A549 (cell line): ENCODE results near the gene KIF4B. TPM values are rescaled to one million over a fixed set of nuclear protein-coding genes. Genes with fewer than 3 reads are reported as not detected.

ENCODE experiments used
- ATAC-seq, 2 experiments: fragments of 200-7000 bp in 1 of 2; fragments of >200 bp in 1 of 2; cut with Nextera tagmentation in 1 of 2; cut with Tn5 transposase in 1 of 2; 3 replicates each; pipeline versions ENCODE4 v1.8.0 to v1.9.1; 2018 to 2020; ENCODE audit warnings: mild to moderate bottlenecking in 1 of 2, moderate library complexity in 1 of 2
- CTCF ChIA-PET: fragments of 300-600 bp; sonication (Branson Sonifier 250); formaldehyde crosslinking; extraction: SDS; loops from one replicate; lab custom pipeline; 2021; ENCODE audit warnings: antibody characterized with exemption, inconsistent platforms; lab: Yijun Ruan, JAX
- POLR2A ChIA-PET: fragments of 350-600 bp; formaldehyde crosslinking; extraction: SDS; loops from one replicate; lab custom pipeline; 2021; ENCODE audit warnings: antibody characterized with exemption, inconsistent platforms; lab: Yijun Ruan, JAX
- DNase-seq, 2 experiments: peaks; one replicate each; pipeline versions ENCODE4 v3.0.0 to v3.0.0-alpha.2; 2011 to 2016; ENCODE audit warnings: low read depth in 1 of 2, low spot score in 1 of 2
- FAIRE-seq: peaks from 2 replicates; lab custom pipeline; 2011; peaks lifted over from hg19 to GRCh38; lab: Jason Lieb, UNC
- H3K27ac ChIP-seq, 2 experiments: fragments of >200 bp; sonication (Bioruptor Twin); formaldehyde crosslinking; 3 replicates each; pipeline ENCODE4 v1.5.1; 2016 to 2017
- H3K4me1 ChIP-seq: fragments of >200 bp; sonication (Bioruptor Twin); formaldehyde crosslinking; 3 replicates; pipeline ENCODE4 v1.6.1; 2016
- H3K4me2 ChIP-seq: fragments of >200 bp; sonication (Bioruptor Twin); formaldehyde crosslinking; 3 replicates; pipeline ENCODE4 v1.6.1; 2016
- H3K4me3 ChIP-seq: fragments of >200 bp; sonication (Bioruptor Twin); formaldehyde crosslinking; 3 replicates; pipeline ENCODE4 v1.5.1; 2016
- H3K9me3 ChIP-seq: fragments of >200 bp; sonication (Bioruptor Twin); formaldehyde crosslinking; 3 replicates; pipeline ENCODE4 v1.6.1; 2016
- CBX8 ChIP-seq: fragments of 200-600 bp; sonication (generic); IDR thresholded peaks from 2 replicates; pipeline ENCODE4 v1.6.1; 2016
- CEBPB ChIP-seq, 2 experiments: fragments of >200 bp in 1 of 2; sonication (Bioruptor Twin) in 1 of 2; formaldehyde crosslinking in 1 of 2; IDR thresholded peaks; 2 replicates each; pipeline ENCODE4 v1.6.1; 2012 to 2016
- CHD4 ChIP-seq: fragments of 200-600 bp; sonication (generic); IDR thresholded peaks from 2 replicates; pipeline ENCODE4 v1.6.1; 2016; ENCODE audit warnings: antibody characterized with exemption, mild to moderate bottlenecking, borderline replicate concordance
- EP300 ChIP-seq, 2 experiments: fragments of >200 bp; sonication (Bioruptor Twin); formaldehyde crosslinking; IDR thresholded peaks; 2 replicates in 1 of 2; 3 replicates in 1 of 2; pipeline ENCODE4 v1.6.1; 2016 to 2017
- ESRRA ChIP-seq: fragments of 150-350 bp; IDR thresholded peaks from 2 replicates; pipeline ENCODE4 v1.6.1; 2014; ENCODE audit warnings: mild to moderate bottlenecking, low read length, borderline replicate concordance
- FOSB ChIP-seq: fragments of 250-450 bp; sonication (Bioruptor Pico); IDR thresholded peaks from 2 replicates; pipeline ENCODE4 v1.5.0; 2020; ENCODE audit warnings: mild to moderate bottlenecking, moderate library complexity
- FOSL2 ChIP-seq, 2 experiments: fragments of 450-650 bp in 1 of 2; fragments of >200 bp in 1 of 2; sonication (Bioruptor Twin) in 1 of 2; formaldehyde crosslinking; IDR thresholded peaks; 2 replicates each; pipeline versions ENCODE4 v1.5.0 to v1.6.1; 2016 to 2020; ENCODE audit warnings: mild to moderate bottlenecking in 1 of 2, moderate library complexity in 1 of 2
- FOXS1 ChIP-seq: fragments of 250-450 bp; sonication (Bioruptor Pico); IDR thresholded peaks from 2 replicates; pipeline ENCODE4 v1.5.0; 2020; ENCODE audit warnings: mild to moderate bottlenecking, moderate library complexity
- HOXB13 ChIP-seq: fragments of 250-450 bp; sonication (Bioruptor Pico); IDR thresholded peaks from 2 replicates; pipeline ENCODE4 v1.5.0; 2020; ENCODE audit warnings: low read depth, mild to moderate bottlenecking, moderate library complexity
- JUN ChIP-seq, 2 experiments: fragments of >200 bp; sonication (Bioruptor Twin); formaldehyde crosslinking; IDR thresholded peaks; 2 replicates in 1 of 2; 3 replicates in 1 of 2; pipeline ENCODE4 v1.6.1; 2016 to 2017
- MYC ChIP-seq: IDR thresholded peaks from 2 replicates; pipeline ENCODE4 v1.6.1; 2012; ENCODE audit warnings: mild to moderate bottlenecking, inconsistent platforms, low read length, improper control_type of control experiment, borderline replicate concordance
- NPAS2 ChIP-seq: fragments of 250-450 bp; sonication (Bioruptor Pico); IDR thresholded peaks from 2 replicates; pipeline ENCODE4 v1.8.0; 2022; ENCODE audit warnings: mild to moderate bottlenecking, moderate library complexity, borderline replicate concordance
- RAD21 ChIP-seq, 2 experiments: fragments of >200 bp in 1 of 2; sonication (Bioruptor Twin) in 1 of 2; formaldehyde crosslinking in 1 of 2; IDR thresholded peaks in 1 of 2; conservative IDR thresholded peaks in 1 of 2; 2 replicates in 1 of 2; 3 replicates in 1 of 2; pipeline ENCODE4 v1.6.1; 2012 to 2018; ENCODE audit warnings: inconsistent platforms in 1 of 2
- RCOR1 ChIP-seq: fragments of 150-350 bp; IDR thresholded peaks from 2 replicates; pipeline ENCODE4 v1.6.1; 2014; ENCODE audit warnings: antibody characterized with exemption, low read length, low read depth
- RFX5 ChIP-seq: fragments of 450-650 bp; IDR thresholded peaks from 2 replicates; pipeline ENCODE4 v1.7.1; 2014; ENCODE audit warnings: antibody characterized with exemption, mild to moderate bottlenecking, moderate library complexity
- RNF2 ChIP-seq: fragments of 200-600 bp; sonication (generic); IDR thresholded peaks from 2 replicates; pipeline ENCODE4 v1.6.1; 2016; ENCODE audit warnings: low read depth, mild to moderate bottlenecking, antibody characterized with exemption, moderate library complexity, borderline replicate concordance
- SMC3 ChIP-seq: fragments of >200 bp; sonication (Bioruptor Twin); formaldehyde crosslinking; IDR thresholded peaks from 3 replicates; pipeline ENCODE4 v1.6.1; 2018; ENCODE audit warnings: inconsistent platforms
- TFCP2L1 ChIP-seq: fragments of 250-450 bp; sonication (Bioruptor Pico); IDR thresholded peaks from 2 replicates; pipeline ENCODE4 v1.5.0; 2021; ENCODE audit warnings: mild to moderate bottlenecking
- ZFP36 ChIP-seq: fragments of 450-650 bp; IDR thresholded peaks from 2 replicates; pipeline ENCODE4 v1.6.1; 2014; ENCODE audit warnings: borderline replicate concordance; ENCODE audit not compliant: partially characterized antibody
- ZSCAN20 ChIP-seq: fragments of 250-450 bp; sonication (Bioruptor Pico); IDR thresholded peaks from 2 replicates; pipeline ENCODE4 v1.8.0; 2022; ENCODE audit warnings: mild to moderate bottlenecking, moderate library complexity
- WGBS: methylation state at CpG from one replicate; pipeline ENCODE4 v1.1.6; 2017; ENCODE audit errors: missing lambda C conversion rate; 5-methylcytosine and 5-hydroxymethylcytosine counted together
- polyA plus RNA-seq, 4 experiments: library from polyadenylated mRNA; depleted of rRNA in 3 of 4; stranded (reverse); fragments of >200 nt; fragmentation: RNase III in 1 of 4; extraction: RNeasy Plus Mini Kit Qiagen cat#74134 plus additional on column Dnase treatment in 1 of 4; gene quantifications; 2 replicates in 3 of 4; 3 replicates in 1 of 4; pipeline ENCODE4 v1.2.3, GENCODE V29; 2011 to 2017
- TF ChIP-seq, protein P1 (sequence below): fragments of 200-600 bp; sonication (generic); IDR thresholded peaks from 2 replicates; pipeline ENCODE4 v1.6.1; 2016; ENCODE audit warnings: antibody characterized with exemption, mild to moderate bottlenecking, moderate library complexity
- TF ChIP-seq, protein P2 (sequence below): fragments of >200 bp; sonication (Bioruptor Twin); formaldehyde crosslinking; IDR thresholded peaks from 3 replicates; pipeline ENCODE4 v1.5.1; 2016
- TF ChIP-seq, protein P3 (sequence below): IDR thresholded peaks from 2 replicates; pipeline ENCODE4 v1.6.1; 2012; ENCODE audit warnings: low read depth, borderline replicate concordance
- TF ChIP-seq, protein P4 (sequence below): fragments of 250-450 bp; sonication (Bioruptor Pico); IDR thresholded peaks from 2 replicates; pipeline ENCODE4 v1.5.0; 2021; ENCODE audit warnings: mild to moderate bottlenecking, moderate library complexity, borderline replicate concordance

The KIF4B gene
- polyA plus RNA-seq, 2 of the 4 experiments (the other 2 are of a cell fraction), result 0.05 to 0.13 TPM

DNA sequence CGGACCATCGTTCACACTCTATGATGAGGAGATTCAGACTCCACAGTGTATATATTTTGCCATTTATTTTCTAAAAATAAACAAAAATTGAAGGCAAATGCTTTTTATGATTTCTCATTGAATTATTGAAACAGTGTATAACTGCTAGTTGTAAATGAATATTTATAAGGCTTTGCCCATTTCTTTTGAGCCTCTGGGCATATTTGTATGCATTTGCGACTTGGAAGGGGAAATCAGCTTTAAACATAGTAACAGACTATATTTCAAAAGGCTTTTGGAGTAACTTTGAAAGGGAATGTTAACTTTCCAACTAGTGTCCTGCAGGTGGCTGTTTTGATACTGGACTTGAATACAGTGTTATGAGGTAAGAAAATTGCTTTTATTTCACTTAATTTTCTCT lies 46.7 kb upstream of the KIF4B start:
- Histone ChIP-seq H3K9me3 (no peaks in the 10 kb centered on the region), H3K27ac (no peak overlapping the region), H3K4me2 (no peak overlapping the region), H3K4me3 (no peak overlapping the region)
- 92% methylated on average over 3 of the region's 3 CpGs for WGBS
- FAIRE-seq (no peak), DNase-seq (no peak)
- POLR2A ChIA-PET, result no interaction called here
- TF ChIP-seq FOXS1 (CRISPR knock-in tag) (no peak), HOXB13 (CRISPR knock-in tag) (no peak), ZFP36 (no peak), FOSL2 (IDR thresholded peaks at IDR 0.05) (no peak), FOSL2 (CRISPR knock-in tag; IDR thresholded peaks at IDR 0.05) (no peak), CBX8 (no peak), CEBPB (IDR thresholded peaks at IDR 0.05) (no peak), NPAS2 (no peak), EP300 (IDR thresholded peaks at IDR 0.05) (no peak), RCOR1 (no peak), ESRRA (no peak)
- TF ChIP-seq, all 56 proteins: peak for 0
- no peak for ATAC-seq
- CTCF ChIA-PET, result interaction anchor here (1.2 to 2.8 kb wide), 3 partner anchors 18 to 1858 kb away, joined by 3 to 8 read pairs (median 4); no protein-coding TSS in a partner anchor
- no peaks in the 10 kb centered on the region; the same call in 2 of the 3 replicates for H3K4me1 ChIP-seq

DNA sequence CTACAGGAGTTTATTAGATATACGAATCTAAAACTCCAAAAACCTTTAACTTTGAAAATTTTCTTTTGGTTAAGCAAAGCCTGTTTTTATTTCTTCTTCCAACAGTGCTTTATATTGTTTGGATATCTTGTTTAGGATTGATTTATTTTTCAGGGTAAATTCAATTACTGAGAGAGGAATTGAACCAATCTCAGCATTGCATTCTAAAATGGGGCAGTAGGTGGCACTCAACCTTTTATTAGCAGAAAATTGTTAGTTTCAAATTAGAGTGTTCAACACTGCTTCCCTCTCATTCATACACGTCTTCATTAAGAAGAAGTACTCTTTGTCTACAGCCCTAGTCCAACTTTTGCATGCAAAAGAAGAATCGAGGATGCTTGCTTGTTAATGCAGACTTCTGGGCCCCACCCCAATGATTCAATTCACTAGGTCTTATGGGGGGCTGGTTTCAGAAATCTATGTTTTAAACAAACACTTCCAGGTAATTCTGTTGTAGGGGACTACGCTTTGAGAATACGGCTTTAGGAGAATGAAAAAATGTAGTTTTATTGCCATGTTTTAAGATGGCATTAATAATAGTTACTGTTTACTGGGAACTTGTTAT lies 46.0 kb upstream of the KIF4B start:
- Histone ChIP-seq H3K27ac (no peak overlapping the region), H3K4me2 (no peak overlapping the region), H3K9me3 (no peaks in the 10 kb centered on the region)
- POLR2A ChIA-PET, result no interaction called here
- 0 out of 6 replicates have a peak, but pooled peaks of 1 of the 2 experiments have one; percentile 53 for ATAC-seq
- peak; percentile 49; the same call in 2 of the 3 replicates for TF ChIP-seq SMC3
- TF ChIP-seq RAD21 (conservative IDR thresholded peaks at IDR 0.05 in 1 of 2, IDR thresholded peaks at IDR 0.05 in 1 of 2), result peak; percentile 27 to 36; a peak in 3 of 5 replicates
- TF ChIP-seq, protein P1, sequence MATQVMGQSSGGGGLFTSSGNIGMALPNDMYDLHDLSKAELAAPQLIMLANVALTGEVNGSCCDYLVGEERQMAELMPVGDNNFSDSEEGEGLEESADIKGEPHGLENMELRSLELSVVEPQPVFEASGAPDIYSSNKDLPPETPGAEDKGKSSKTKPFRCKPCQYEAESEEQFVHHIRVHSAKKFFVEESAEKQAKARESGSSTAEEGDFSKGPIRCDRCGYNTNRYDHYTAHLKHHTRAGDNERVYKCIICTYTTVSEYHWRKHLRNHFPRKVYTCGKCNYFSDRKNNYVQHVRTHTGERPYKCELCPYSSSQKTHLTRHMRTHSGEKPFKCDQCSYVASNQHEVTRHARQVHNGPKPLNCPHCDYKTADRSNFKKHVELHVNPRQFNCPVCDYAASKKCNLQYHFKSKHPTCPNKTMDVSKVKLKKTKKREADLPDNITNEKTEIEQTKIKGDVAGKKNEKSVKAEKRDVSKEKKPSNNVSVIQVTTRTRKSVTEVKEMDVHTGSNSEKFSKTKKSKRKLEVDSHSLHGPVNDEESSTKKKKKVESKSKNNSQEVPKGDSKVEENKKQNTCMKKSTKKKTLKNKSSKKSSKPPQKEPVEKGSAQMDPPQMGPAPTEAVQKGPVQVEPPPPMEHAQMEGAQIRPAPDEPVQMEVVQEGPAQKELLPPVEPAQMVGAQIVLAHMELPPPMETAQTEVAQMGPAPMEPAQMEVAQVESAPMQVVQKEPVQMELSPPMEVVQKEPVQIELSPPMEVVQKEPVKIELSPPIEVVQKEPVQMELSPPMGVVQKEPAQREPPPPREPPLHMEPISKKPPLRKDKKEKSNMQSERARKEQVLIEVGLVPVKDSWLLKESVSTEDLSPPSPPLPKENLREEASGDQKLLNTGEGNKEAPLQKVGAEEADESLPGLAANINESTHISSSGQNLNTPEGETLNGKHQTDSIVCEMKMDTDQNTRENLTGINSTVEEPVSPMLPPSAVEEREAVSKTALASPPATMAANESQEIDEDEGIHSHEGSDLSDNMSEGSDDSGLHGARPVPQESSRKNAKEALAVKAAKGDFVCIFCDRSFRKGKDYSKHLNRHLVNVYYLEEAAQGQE, result no peak
- TF ChIP-seq, protein P2, sequence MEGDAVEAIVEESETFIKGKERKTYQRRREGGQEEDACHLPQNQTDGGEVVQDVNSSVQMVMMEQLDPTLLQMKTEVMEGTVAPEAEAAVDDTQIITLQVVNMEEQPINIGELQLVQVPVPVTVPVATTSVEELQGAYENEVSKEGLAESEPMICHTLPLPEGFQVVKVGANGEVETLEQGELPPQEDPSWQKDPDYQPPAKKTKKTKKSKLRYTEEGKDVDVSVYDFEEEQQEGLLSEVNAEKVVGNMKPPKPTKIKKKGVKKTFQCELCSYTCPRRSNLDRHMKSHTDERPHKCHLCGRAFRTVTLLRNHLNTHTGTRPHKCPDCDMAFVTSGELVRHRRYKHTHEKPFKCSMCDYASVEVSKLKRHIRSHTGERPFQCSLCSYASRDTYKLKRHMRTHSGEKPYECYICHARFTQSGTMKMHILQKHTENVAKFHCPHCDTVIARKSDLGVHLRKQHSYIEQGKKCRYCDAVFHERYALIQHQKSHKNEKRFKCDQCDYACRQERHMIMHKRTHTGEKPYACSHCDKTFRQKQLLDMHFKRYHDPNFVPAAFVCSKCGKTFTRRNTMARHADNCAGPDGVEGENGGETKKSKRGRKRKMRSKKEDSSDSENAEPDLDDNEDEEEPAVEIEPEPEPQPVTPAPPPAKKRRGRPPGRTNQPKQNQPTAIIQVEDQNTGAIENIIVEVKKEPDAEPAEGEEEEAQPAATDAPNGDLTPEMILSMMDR, result peak; percentile 58
- TF ChIP-seq, all 56 proteins: peak for 3
- CTCF ChIA-PET, result interaction anchor here (0.7 to 2.8 kb wide), 5 partner anchors 11 to 179 kb away, joined by 3 to 8 read pairs (median 3); no protein-coding TSS in a partner anchor
- no peak for FAIRE-seq
- WGBS, result 47% methylated on average over 5 of the region's 5 CpGs
- peak; percentile 14 to 22 for DNase-seq
- no peak overlapping the region for H3K4me3 ChIP-seq
- H3K4me1 ChIP-seq, result no peaks in the 10 kb centered on the region

DNA sequence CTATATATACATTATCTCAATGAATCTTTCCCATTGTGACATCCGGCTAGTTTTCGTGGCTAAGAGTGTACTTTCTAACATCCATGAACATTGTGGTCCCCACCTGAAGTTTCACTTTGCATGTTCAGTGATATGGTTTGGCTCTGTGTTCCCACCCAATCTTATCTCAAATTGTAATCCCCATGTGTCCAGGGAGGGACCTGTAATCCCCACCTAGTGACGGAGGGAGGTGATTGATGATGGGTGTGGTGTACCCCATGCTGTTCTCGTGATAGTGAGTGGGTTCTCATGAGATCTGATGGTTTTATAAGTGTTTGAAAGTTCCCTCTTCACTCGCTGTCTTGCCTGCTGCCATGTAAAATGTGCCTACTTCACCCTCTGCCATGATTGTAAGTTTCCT lies 44.6 kb upstream of the KIF4B start:
- H3K4me1 ChIP-seq, result no peaks in the 10 kb centered on the region
- TF ChIP-seq JUN (IDR thresholded peaks at IDR 0.05) (no peak), CBX8 (no peak), CHD4 (no peak), ZSCAN20 (CRISPR knock-in tag) (no peak), EP300 (IDR thresholded peaks at IDR 0.05) (no peak), RNF2 (no peak), TFCP2L1 (no peak), FOSB (CRISPR knock-in tag) (no peak), MYC (no peak), RFX5 (no peak)
- TF ChIP-seq, protein P3, sequence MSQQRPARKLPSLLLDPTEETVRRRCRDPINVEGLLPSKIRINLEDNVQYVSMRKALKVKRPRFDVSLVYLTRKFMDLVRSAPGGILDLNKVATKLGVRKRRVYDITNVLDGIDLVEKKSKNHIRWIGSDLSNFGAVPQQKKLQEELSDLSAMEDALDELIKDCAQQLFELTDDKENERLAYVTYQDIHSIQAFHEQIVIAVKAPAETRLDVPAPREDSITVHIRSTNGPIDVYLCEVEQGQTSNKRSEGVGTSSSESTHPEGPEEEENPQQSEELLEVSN, result no peak
- TF ChIP-seq, protein P4, sequence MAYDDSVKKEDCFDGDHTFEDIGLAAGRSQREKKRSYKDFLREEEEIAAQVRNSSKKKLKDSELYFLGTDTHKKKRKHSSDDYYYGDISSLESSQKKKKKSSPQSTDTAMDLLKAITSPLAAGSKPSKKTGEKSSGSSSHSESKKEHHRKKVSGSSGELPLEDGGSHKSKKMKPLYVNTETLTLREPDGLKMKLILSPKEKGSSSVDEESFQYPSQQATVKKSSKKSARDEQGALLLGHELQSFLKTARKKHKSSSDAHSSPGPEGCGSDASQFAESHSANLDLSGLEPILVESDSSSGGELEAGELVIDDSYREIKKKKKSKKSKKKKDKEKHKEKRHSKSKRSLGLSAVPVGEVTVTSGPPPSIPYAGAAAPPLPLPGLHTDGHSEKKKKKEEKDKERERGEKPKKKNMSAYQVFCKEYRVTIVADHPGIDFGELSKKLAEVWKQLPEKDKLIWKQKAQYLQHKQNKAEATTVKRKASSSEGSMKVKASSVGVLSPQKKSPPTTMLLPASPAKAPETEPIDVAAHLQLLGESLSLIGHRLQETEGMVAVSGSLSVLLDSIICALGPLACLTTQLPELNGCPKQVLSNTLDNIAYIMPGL (CRISPR knock-in tag), result no peak
- TF ChIP-seq, all 56 proteins: peak for 0
- FAIRE-seq (no peak), ATAC-seq (no peak), DNase-seq (no peak)
- Histone ChIP-seq H3K27ac (no peak overlapping the region), H3K4me2 (no peak overlapping the region), H3K4me3 (no peak overlapping the region), H3K9me3 (no peaks in the 10 kb centered on the region)
- ChIA-PET POLR2A (no interaction called here), CTCF (no interaction called here)
- 85% methylated on average over 5 of the region's 5 CpGs for WGBS
